ENCODE results near the gene NUP98. TPM values are rescaled to one million over a fixed set of nuclear protein-coding genes. Genes with fewer than 3 reads are reported as not detected.

The NUP98 gene
- total RNA-seq, 1 experiment from 2014 or later, result 128 TPM

DNA sequence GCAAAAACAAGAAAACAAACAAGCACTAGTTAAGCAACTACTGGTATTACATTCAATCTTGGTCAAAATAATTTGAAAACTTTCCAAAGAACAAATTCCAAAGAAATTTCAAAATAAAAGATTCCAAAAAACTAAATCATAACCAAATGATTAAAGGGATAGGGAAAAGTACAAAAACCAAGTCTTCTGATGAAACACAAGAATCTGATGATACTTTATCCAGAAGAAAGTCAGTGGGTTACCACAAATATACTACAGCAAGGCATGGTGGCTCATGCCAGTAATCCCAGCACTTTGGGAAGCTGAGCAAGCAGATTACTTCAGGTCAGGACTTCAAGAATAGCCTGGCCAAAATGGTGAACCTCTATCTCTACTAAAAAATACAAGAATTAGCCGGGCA is 59.1 kb downstream of the NUP98 start:
- H3K9ac ChIP-seq (ENCODE audit: low read length), result no peak overlapping the region
- peaks cover 56% of the 10 kb centered on the region for H3K36me3 ChIP-seq (ENCODE audit: low read depth, low read length)
- POLR2A ChIA-PET (ENCODE audit: unreplicated experiment), result no interaction called here
- TF ChIP-seq EZH2phosphoT487 (IDR thresholded peaks at IDR 0.05; ENCODE audit: borderline replicate concordance, low read length) (no peak), EZH2 (IDR thresholded peaks at IDR 0.05; ENCODE audit: low read length, unreplicated experiment) (no peak)
- TF ChIP-seq, protein P1, sequence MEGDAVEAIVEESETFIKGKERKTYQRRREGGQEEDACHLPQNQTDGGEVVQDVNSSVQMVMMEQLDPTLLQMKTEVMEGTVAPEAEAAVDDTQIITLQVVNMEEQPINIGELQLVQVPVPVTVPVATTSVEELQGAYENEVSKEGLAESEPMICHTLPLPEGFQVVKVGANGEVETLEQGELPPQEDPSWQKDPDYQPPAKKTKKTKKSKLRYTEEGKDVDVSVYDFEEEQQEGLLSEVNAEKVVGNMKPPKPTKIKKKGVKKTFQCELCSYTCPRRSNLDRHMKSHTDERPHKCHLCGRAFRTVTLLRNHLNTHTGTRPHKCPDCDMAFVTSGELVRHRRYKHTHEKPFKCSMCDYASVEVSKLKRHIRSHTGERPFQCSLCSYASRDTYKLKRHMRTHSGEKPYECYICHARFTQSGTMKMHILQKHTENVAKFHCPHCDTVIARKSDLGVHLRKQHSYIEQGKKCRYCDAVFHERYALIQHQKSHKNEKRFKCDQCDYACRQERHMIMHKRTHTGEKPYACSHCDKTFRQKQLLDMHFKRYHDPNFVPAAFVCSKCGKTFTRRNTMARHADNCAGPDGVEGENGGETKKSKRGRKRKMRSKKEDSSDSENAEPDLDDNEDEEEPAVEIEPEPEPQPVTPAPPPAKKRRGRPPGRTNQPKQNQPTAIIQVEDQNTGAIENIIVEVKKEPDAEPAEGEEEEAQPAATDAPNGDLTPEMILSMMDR (conservative IDR thresholded peaks at IDR 0.05; ENCODE audit: low read depth, low read length), result no peak
- H2AFZ ChIP-seq (ENCODE audit: low read length), result no peak overlapping the region
- H3K79me2 ChIP-seq (ENCODE audit: low read length), result no peaks in the 10 kb centered on the region
- no peaks in the 10 kb centered on the region for H3K4me1 ChIP-seq (ENCODE audit: insufficient read depth, low read length)
- H3F3A ChIP-seq (ENCODE audit: low read length, unreplicated experiment), result no peaks in the 10 kb centered on the region
- CTCF ChIA-PET, result no interaction called here
- no peak for ATAC-seq
- intact Hi-C loops (cut with micrococcal nuclease), result no loop called here
- no peak overlapping the region for H3K4me3 ChIP-seq (ENCODE audit: low read length)
- DNase-seq, result no peak
- BruUV-seq (replicated peaks), result no TSS peak
- no peaks in the 10 kb centered on the region for H4K20me1 ChIP-seq (ENCODE audit: low read length)
- no peaks in the 10 kb centered on the region for H3K9me2 ChIP-seq (replicated peaks; ENCODE audit: low read length)
- H3K27me3 ChIP-seq (ENCODE audit: low read length), result no peaks in the 10 kb centered on the region
- H3K9me3 ChIP-seq (ENCODE audit: low read length), result no peaks in the 10 kb centered on the region
- no peak overlapping the region for H3K4me2 ChIP-seq (ENCODE audit: low read length)
- no peak overlapping the region for H3K27ac ChIP-seq (ENCODE audit: low read length)

DNA sequence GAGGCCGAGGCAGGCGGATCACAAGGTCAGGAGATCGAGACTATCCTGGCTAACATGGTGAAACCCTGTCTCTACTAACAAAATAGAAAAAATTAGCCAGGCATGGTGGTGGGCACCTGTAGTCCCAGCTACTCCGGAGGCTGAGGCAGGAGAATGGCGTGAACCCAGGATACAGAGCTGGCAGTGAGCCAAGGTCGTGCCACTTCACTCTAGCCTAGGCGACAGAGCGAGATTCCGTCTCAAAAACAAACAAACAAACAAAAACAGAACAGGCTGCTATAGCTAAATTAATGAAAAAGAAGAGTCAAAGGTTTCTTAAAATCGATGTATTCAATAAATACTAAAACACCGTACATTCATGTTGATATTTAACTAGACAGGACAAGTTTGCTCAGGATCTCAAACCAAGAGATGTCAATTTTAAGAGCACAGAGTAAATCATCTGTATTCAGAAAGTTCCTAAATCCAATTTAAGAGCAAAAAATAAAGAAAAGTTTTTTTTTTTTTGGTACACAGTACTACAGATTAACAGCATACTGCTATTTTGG is 59.9 kb downstream of the NUP98 start:
- intact Hi-C loops (cut with micrococcal nuclease), result no loop called here
- POLR2A ChIA-PET (ENCODE audit: unreplicated experiment), result no interaction called here
- H3K9me3 ChIP-seq (ENCODE audit: low read length), result no peaks in the 10 kb centered on the region
- no peaks in the 10 kb centered on the region for H3F3A ChIP-seq (ENCODE audit: low read length, unreplicated experiment)
- BruUV-seq (replicated peaks), result no TSS peak
- H3K9me2 ChIP-seq (replicated peaks; ENCODE audit: low read length), result no peaks in the 10 kb centered on the region
- no peak overlapping the region for H3K27ac ChIP-seq (ENCODE audit: low read length)
- TF ChIP-seq, protein P1 (conservative IDR thresholded peaks at IDR 0.05; ENCODE audit: low read depth, low read length), result no peak
- no peak for TF ChIP-seq EZH2 (IDR thresholded peaks at IDR 0.05; ENCODE audit: low read length, unreplicated experiment)
- TF ChIP-seq EZH2phosphoT487 (IDR thresholded peaks at IDR 0.05; ENCODE audit: borderline replicate concordance, low read length), result no peak
- H4K20me1 ChIP-seq (ENCODE audit: low read length), result no peaks in the 10 kb centered on the region
- no peaks in the 10 kb centered on the region for H3K27me3 ChIP-seq (ENCODE audit: low read length)
- DNase-seq (no peak), ATAC-seq (no peak)
- no peak overlapping the region for H2AFZ ChIP-seq (ENCODE audit: low read length)
- H3K4me1 ChIP-seq (ENCODE audit: insufficient read depth, low read length), result no peaks in the 10 kb centered on the region
- no peak overlapping the region for H3K4me3 ChIP-seq (ENCODE audit: low read length)
- H3K4me2 ChIP-seq (ENCODE audit: low read length), result no peak overlapping the region
- CTCF ChIA-PET, result no interaction called here
- no peaks in the 10 kb centered on the region for H3K79me2 ChIP-seq (ENCODE audit: low read length)
- no peak overlapping the region for H3K9ac ChIP-seq (ENCODE audit: low read length)
- H3K36me3 ChIP-seq (ENCODE audit: low read depth, low read length), result peaks cover 54% of the 10 kb centered on the region

DNA sequence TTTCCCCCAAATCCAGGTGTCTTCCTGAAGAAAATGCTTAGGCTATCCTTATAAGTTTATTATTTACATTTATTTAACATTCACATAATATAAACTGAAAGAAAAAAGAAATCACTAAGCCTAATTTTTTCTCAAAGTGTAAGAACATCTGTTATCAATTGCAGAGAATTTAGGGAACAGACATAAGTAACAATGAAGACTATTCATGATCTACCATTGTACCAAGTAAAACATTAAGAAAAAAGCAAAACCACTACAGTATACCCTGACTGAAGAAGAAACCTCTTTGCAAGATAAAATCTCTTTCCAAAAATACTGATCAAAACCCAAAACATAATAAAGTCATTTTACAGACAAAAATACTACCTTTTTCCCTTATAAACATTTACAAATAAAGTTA is 60.5 kb downstream of the NUP98 start:
- Histone ChIP-seq H3K4me2 (ENCODE audit: low read length) (no peak overlapping the region), H2AFZ (ENCODE audit: low read length) (no peak overlapping the region), H3F3A (ENCODE audit: low read length, unreplicated experiment) (no peaks in the 10 kb centered on the region), H3K9me2 (replicated peaks; ENCODE audit: low read length) (no peaks in the 10 kb centered on the region), H3K36me3 (ENCODE audit: low read depth, low read length) (peaks cover 55% of the 10 kb centered on the region), H3K4me1 (ENCODE audit: insufficient read depth, low read length) (no peaks in the 10 kb centered on the region), H3K9me3 (ENCODE audit: low read length) (no peaks in the 10 kb centered on the region), H3K4me3 (ENCODE audit: low read length) (no peak overlapping the region), H3K9ac (ENCODE audit: low read length) (no peak overlapping the region), H3K27me3 (ENCODE audit: low read length) (no peaks in the 10 kb centered on the region), H3K79me2 (ENCODE audit: low read length) (no peaks in the 10 kb centered on the region), H4K20me1 (ENCODE audit: low read length) (no peaks in the 10 kb centered on the region), H3K27ac (ENCODE audit: low read length) (no peak overlapping the region)
- no TSS peak for BruUV-seq (replicated peaks)
- DNase-seq (no peak), ATAC-seq (no peak)
- intact Hi-C loops (cut with micrococcal nuclease), result no loop called here
- ChIA-PET CTCF (no interaction called here), POLR2A (ENCODE audit: unreplicated experiment) (no interaction called here)
- no peak for TF ChIP-seq EZH2phosphoT487 (IDR thresholded peaks at IDR 0.05; ENCODE audit: borderline replicate concordance, low read length)
- TF ChIP-seq, protein P1 (conservative IDR thresholded peaks at IDR 0.05; ENCODE audit: low read depth, low read length), result no peak
- TF ChIP-seq EZH2 (IDR thresholded peaks at IDR 0.05; ENCODE audit: low read length, unreplicated experiment), result no peak
